NCI-H460 (cell line): ENCODE results near the gene MAP4K4. TPM values are rescaled to one million over a fixed set of nuclear protein-coding genes. Genes with fewer than 3 reads are reported as not detected.

ENCODE experiments used
- DNase-seq: peaks from one replicate; pipeline ENCODE4 v3.0.0-alpha.2; 2016; ENCODE audit warnings: low read depth; ENCODE audit errors: extremely low read depth
- total RNA-seq: library from RNA; depleted of rRNA; stranded (reverse); fragments of >200 nt; shearing (Covaris generic); gene quantifications from 2 replicates; pipeline ENCODE4 v1.2.3, GENCODE V29; 2014

The MAP4K4 gene
- total RNA-seq, 1 experiment from 2014 or later = 40.2 TPM

DNA sequence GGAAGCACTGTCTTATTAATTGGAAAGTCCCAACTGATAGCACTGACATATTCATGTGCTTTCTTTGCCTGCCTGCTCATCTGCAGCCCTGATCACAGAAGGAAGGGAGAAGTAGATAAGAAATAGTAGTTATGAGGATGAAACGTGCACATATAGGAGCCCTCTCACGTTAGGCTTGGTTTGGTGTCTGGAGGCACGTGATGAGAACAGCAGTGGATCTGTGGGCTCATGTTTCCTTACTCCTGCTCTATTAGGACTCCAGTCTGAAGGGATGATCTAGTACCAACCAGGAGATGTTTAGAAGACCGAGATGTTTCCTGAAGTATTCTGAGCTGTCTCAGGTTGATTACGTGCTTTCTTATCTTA lies 84.9 kb downstream of the MAP4K4 start:
- no peak for DNase-seq

DNA sequence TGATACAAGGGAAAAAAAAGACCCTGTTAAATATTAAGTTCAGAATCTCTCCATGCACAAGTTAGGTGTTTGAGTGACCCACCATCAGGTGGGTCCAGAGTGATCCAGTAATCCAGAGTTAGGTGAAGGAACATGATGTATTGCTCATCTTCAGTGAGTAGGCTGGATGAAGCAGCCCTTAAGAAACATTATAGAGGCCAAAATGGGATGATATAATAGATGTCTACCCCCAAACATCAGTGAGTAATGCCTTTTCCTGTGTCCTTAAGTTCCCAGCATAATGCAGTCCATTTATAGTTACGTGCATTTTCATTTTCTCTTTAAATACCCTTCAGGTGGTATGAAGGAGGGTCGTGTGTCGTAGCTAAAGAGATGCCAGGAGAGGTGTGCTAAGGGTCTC lies 89.6 kb downstream of the MAP4K4 start:
- DNase-seq = no peak

DNA sequence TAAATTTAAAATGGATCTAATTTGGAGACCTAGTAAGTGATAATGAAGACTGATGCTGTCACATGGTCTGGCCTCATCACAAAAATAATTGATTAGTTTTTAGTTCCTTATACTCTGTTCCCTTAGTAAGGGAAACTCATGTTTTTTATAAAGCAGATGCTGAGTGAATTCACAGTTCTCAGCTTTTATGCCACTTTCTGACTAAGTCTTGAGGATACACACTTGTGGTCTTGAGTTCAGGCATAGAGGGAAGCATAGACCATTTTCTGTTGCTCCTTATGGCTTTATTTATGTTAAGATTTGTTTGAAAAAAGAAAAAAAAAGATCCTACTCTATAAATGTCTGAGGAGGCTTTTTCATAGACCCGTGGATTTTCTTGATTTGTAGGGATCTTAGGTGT lies 91.1 kb downstream of the MAP4K4 start:
- DNase-seq = no peak

DNA sequence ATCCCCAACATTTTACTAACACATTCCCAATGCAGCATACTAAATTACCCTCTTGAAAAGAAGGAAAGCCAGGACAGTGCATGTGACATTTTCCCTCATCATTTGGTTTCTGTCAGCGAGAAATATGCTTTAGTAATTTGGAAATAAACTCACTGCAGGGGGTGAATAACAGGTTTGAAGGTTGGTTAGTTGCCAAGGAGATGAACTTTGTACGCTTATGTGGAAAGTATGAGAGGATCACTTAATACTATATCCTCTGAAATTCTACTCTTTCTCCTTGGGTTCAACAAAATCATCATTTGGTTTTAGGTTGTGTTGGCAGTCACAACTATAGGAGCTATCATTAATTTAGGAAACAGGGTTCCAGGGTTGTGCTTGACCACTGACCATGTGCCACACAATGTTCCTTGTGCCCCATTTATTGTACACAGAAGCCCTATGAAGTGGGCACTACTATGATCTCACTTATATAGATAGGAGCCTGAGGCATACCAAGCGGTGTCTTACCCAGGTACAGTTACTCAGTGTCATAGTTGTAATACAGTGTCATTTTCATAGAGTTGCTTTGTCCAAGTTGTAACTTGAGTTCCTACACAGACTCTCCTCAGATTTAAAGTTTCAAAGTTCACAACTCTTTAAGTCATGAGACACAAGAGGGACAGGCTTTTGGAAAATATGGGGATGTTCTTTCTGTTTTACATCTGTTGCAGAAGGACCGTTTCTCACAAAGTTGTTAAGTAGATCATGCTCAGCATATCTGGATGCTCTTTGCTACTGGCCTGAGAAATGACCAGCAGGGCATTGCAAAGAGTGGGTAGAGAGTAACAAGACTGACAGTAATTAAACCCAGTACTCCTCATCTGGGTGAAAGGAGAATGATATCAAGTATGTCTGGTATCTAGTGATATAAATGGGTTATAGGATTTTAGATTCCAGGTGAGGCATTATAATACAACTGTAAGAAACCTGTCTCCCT lies 91.8 kb downstream of the MAP4K4 start:
- no peak for DNase-seq

DNA sequence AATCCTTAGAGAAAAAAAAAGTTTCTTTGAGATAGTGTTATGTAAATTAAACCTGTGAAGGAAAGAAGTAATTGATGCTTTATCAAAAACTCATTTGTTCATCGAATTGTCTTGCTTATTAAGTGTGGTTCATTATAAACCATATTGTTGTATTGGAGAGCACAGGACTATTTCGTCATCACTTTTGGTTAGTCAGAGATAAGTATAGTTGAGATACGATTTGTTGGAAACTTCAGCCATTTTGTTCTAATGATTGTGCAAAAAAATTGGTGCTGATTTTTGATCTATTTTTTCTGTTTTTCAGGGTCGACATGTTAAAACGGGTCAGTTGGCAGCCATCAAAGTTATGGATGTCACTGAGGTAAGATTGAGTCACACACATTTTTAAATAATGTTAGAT lies 92.9 kb downstream of the MAP4K4 start:
- no peak for DNase-seq

DNA sequence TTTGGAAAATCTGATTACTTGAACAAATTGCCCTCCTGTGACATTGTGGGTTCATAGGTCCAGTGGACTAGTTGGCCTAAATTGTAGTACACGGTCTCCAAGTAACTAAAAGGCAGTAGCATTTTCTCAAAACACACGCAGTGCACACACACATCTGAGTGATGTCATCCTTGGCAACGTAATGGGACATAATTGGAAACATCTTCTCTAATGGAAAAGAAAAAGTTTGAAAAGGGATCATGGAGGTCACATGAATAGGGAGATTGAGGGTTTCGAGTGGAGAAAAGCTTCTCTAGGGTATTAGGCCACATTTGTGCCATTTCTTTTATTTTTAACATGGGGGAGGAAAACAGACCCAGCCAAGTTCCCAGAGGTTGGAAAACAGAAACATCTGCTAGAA lies 93.3 kb downstream of the MAP4K4 start:
- no peak for DNase-seq

DNA sequence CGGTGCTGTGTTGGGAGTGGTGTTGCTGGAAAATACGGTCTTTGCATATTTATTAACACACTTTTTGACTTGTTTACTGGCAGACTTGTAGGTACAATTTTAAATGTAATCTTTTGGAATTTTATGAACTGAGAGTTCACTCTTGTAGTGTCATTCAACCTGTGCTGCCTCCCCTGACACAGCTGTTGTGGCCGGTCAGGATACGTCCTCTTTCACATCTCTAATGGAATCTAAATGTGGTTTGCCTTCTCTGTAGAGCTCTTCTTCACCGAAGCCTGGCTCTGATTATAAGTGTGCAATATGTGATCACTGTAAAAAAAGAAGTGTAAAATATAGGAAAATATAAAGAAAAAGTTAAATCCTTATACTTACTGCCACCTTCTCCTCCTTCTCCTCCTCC lies 94.7 kb downstream of the MAP4K4 start:
- DNase-seq = no peak

DNA sequence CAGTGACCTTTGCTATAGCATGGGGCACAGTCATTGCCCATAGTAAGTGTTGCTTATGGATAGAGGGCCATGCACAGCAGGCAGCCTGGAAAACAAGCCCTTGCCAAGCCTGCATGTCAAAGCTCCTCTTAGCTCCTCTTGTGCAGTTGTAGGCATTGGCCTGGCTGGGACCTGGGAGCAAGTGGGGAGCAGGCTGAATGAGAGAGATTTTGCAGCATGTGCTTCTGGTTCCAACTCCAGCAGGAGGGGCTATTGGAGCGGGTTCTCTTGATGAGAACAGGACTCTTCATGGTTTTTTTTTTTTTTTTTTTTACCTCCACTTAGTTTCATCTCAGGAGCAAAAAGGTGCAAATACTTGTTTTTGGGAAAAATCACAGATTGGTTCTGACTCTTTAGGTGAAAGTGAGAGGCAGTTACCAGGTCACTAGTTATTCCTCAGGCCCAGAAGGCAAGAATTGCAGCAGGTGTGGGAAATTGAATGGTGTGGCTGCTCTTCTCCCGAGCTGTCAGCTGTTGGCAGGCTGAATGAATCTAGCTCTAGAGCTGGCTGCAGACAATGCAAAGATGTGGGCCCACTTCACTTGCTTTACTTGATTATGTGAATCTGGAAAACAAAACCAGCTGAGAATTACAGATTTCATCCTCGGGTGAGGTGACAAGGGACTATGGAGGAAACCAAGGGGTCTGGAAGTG lies 95.9 kb downstream of the MAP4K4 start:
- DNase-seq = no peak

DNA sequence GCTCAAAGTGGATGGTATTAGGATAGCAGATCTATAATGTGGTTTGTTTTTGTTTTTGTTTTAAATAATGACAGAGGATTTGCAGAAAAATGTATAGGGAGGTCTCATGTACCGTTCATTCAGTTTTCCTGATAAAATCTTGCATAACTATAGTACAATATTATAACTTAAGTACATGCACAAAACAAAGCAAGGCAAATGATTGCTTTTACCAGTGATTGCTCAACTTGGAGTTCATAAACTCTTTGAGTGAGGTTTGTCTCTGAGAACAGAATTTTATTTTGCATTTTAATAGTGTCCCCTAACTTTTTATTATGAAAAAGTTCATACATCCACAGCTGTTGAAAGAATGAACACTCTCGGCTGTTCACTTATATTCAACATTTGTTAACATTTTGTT lies 96.6 kb downstream of the MAP4K4 start:
- DNase-seq = no peak

DNA sequence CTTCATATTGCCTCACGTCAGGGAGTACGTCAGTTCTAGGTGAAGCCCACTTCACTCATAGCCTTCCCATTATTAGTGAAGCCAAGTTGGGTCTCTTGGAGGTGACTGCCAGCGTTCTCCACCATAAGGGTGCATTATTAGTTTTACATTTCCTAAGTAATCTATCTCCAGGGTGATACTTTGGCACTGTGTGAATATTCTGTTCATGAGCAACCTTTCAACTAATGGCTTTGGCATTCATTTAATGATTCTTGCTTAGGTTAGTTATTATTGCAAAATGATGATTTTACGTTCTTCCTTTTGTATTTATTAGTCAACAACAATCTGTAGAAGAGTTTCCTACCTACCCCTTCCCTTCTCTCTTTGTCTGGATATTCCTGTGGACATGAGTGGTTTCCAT lies 97.5 kb downstream of the MAP4K4 start:
- DNase-seq = no peak

DNA sequence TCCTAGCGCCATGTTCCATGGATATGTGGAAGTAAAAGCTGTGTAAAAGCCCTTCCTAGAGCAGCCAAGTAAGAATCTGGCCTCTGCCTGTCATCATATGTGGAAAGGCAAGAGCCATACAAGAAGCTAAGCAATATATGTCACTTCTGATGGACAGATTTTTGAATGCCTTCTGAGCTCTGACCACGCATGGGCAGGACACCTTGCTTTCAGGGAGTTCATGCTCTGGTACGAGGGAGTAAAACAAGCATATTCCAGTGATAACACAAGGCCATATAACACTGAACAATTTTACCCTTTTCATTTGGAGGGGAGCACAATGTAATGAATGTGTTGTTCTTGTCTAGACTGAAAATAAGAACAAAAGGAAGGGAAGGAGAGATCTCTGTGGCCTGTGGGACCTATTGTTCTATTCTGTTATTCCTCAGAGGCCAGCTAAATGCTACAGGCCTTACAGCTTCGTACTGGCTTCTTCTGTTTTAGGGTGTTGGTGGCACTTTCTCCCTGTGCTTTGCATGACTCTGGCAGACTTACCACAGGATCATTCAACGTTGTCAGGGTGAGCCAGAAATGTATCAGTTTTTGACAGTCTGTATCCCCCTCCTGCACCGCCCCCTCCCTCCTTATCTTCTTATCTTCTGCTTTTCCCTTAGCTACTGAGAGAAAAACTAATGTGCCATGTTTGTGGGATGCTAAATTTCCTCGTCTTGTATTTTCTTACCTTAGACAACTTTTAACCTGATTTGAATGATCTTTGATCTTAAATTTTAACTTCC lies 99.5 kb downstream of the MAP4K4 start:
- DNase-seq = no peak

DNA sequence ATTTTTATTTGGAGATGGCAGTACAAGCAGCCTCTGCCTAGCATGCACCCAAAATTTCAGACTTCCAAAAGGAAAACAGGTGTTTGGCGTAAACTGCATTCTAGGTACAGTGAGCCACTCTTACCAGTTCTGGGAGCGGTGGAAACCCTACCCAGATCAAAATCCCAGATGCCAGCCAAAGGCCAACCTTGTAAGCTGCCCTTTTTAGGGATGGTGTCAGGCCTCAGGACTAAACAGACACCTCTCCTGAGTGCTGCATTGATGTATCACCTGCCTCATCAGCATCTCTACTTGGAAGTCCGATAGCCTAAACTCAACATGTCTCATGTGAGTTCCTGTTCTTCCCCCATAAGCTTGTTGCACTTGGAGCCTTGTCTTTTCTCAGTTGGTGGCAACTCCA lies 104.0 kb downstream of the MAP4K4 start:
- no peak for DNase-seq

DNA sequence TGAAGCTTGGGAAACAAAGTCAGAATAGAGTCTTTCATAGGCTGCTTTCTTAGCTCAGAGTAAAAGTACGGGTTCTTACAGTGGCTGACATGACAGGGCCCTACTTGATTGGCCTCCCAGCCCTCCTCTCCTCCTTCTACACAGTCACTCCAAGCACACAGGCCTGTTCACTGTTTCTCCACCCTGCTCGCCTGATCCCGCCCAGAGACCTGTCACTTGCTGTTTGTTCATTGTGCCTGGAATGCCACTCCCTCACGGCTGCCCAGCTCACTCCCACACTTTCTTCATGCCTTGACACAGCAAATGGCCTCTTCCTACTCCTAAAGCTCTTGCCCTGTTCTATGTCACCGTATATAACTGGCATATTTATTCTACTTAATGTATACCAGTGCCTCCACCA lies 104.8 kb downstream of the MAP4K4 start:
- no peak for DNase-seq

DNA sequence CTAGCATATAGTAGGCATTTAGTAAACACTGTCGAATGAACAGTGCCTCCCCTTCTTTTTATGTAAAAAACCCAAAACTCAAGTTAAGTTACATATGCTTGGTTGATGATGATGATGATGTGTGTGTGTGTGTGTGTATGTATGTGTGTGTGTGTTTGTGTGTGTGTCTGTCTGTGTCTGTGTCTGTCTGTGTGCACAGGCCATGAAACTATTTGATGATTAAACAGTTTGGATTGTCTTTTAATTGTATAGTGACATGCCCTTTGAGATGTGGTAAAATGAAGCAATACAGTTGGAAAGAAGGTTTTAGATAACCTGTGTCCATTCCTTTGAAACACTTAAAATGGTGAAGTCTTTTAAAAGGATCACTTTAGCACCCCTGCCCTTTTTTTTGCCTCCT lies 105.6 kb downstream of the MAP4K4 start:
- no peak for DNase-seq

DNA sequence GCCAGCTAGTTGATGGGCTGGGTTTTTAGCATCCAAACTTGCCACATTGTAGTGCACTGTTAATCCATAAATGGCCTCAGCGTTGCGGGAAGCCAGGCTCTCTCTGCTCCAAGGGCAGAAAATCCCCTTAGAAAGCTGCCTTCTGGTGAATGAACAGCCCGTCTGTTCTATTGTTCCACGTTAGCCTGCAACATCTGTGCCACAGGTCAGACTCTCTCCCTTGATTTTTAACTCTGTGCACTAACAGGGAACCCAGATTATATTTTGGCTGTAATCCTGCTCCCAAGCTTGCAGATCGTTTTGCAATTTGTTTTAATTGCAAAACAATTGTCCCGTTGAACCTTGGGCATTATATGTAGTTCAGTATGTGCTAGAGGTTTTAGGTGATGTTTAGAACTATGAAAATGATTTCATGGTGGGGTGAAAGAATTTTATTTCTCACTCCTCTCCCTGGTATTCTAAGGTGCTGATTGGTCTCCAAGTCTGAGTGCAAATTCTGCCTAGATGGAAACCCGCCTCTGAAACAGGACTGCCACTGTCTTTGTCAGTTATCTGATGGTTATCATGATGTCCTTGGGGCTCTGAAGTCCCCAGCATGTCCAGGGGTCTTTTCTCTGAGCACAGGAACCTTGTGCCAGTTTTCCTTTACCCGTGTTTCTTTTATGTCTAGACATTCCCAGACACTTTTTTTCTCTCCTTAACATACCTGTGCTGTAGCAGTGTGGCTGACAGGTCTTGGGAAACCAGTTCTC lies 106.6 kb downstream of the MAP4K4 start:
- no peak for DNase-seq

DNA sequence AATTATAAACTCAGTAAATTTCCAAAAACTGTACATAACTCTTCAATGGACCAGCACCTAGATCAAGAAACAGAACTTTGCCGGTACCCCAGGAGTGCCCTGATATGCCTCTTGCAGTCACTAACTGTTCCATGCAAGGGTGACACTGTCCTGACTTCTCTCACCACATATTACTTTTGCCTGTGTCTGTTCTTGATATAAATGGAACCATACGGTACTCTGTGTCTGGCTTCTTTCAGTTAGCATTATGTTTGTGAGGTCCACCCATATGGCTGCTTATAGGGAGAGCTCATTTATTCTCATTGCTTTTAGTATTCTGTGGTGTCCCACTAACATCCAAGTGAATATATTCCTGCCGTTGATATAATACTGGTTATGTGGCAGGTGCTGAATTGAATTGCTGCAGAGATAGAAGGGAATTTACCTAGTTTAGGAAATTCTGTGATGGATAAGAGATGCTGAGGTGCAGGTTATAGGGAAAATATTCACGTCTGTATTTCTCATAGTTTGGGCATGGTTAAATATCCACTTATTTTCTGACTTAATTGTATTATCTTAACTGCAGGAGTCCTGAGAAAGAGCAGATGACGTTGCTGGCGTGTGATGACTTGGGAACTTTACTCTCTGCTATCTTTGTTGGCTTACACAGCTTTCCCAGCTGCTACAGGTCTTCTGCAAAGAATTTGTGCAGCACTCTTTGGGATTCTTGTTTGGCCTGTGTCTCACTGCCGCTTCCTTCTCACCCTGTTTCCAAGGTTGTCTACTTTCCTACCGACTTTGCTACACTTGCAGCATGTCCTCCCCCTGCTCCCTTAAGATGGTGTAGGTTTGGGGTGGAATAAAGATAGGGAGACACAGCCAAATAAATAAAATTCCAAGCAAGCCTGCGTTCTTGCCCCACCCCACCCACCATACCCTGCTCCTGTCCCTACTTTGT lies 107.9 kb downstream of the MAP4K4 start:
- no peak for DNase-seq

DNA sequence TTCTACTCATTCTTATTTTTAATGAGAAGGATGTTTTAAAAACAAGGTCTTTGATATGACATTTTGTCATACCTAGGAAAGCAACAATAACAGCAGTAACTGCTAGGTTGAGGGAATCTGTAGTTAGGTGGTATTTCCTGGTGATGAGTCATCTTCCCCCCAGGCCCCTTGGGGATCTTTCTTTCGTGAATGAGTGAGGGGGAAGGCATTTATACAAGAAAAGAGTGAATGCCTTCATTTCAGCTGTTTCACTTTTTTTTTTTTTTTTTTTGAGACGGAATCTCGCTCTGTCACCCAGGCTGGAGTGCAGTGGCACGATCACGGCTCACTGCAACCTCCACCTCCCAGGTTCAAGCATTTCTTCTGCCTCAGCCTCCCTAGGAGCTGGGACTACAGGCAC lies 108.6 kb downstream of the MAP4K4 start:
- DNase-seq = no peak

DNA sequence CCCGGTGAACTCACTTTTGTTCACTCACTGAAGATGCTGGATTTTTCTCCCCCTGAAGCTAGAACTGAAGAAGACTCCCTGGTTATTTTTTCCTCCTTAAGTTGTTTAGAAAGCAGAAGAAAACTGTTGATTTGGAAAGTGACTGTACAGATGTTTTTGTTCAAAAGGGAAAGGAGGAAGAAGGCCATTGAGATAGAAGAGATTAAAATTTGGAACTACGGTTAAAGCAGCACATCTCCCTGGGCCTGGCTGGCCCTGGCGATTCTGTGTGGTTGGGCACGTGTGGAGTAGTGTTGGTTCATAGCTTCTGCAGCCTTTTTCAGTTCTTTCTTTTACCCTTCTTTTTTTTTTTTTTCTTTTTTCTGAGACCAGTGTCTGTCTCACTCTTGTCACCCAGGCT lies 109.2 kb downstream of the MAP4K4 start:
- DNase-seq = no peak

DNA sequence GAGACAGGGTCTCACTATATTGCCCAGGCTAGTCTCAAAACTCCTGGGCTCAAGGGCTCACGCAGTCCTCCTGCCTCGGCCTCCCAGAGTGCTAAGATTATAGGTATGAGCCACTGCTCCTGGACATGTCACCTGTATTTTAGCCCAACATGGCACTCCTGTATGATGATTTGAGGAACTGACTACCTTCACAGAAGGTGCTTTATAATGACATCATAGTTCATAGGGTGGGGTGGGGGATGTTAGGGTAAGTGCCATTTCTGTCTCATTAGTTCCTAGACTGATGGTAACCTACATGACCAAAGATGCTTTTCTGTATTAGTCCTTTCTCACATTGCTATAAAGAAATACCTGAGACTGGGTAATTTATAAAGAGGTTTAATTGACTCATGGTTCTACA lies 109.7 kb downstream of the MAP4K4 start:
- no peak for DNase-seq
